ENCODE measurements around the gene NUAK2.
"Not testable (repeated sequence)": the region's sequence is repeated elsewhere in the genome, so short reads cannot be mapped to it uniquely, and the experiment has no call there.

Gene NUAK2

GRCh38 chr1:205294175-205294917 lies 27.2 kb downstream of the NUAK2 start:
- no peak for DNase-seq

- DNase-seq, result no peak
Observed at GRCh38 chr1:205293350-205294074, 28.0 kb downstream of the NUAK2 start.

- DNase-seq, result no peak
Observed at GRCh38 chr1:205291596-205291995, 29.9 kb downstream of the NUAK2 start.

- DNase-seq, result peak; percentile 82
Observed at GRCh38 chr1:205287767-205288559, 33.6 kb downstream of the NUAK2 start.

GRCh38 chr1:205287076-205287475 lies 34.5 kb downstream of the NUAK2 start:
- no peak for DNase-seq

- DNase-seq, result peak; percentile 87
Observed at GRCh38 chr1:205286335-205286950, 35.1 kb downstream of the NUAK2 start.

- peak; percentile 61 for DNase-seq
Observed at GRCh38 chr1:205285381-205286101, 36.0 kb downstream of the NUAK2 start.

GRCh38 chr1:205284420-205285144 lies 37.0 kb downstream of the NUAK2 start:
- DNase-seq, result peak; percentile 85

GRCh38 chr1:205283270-205284147 lies 38.0 kb downstream of the NUAK2 start:
- DNase-seq, result no peak

GRCh38 chr1:205280666-205281395 lies 40.7 kb downstream of the NUAK2 start:
- DNase-seq, result not testable (repeated sequence)

- DNase-seq, result no peak
Observed at GRCh38 chr1:205279986-205280385, 41.6 kb downstream of the NUAK2 start.

GRCh38 chr1:205276689-205277065 lies 44.9 kb downstream of the NUAK2 start:
- DNase-seq, result no peak

GRCh38 chr1:205275916-205276688 lies 45.4 kb downstream of the NUAK2 start:
- no peak for DNase-seq

GRCh38 chr1:205275133-205275532 lies 46.4 kb downstream of the NUAK2 start:
- no peak for DNase-seq

- no peak for DNase-seq
Observed at GRCh38 chr1:205274041-205274691, 47.4 kb downstream of the NUAK2 start.

GRCh38 chr1:205273551-205273982 lies 48.0 kb downstream of the NUAK2 start:
- peak; percentile 91 for DNase-seq

GRCh38 chr1:205272536-205272935 lies 49.0 kb downstream of the NUAK2 start:
- DNase-seq, result no peak

GRCh38 chr1:205271745-205272144 lies 49.8 kb downstream of the NUAK2 start:
- DNase-seq, result no peak

- DNase-seq, result no peak
Observed at GRCh38 chr1:205271277-205271676, 50.3 kb downstream of the NUAK2 start.
